Stimulated activated CD4-positive, alpha-beta T cell treated with anti-CD3 and anti-CD28 coated beads, Interleukin-12 subunit alpha, Interleukin-12 subunit beta, amount 100 ng/mL, for 24 hours (primary cell): Measurements from ENCODE around the gene ZC3H6.
"Not testable (repeated sequence)": the region's sequence is repeated elsewhere in the genome, so short reads cannot be mapped to it uniquely, and the experiment has no call there.

ENCODE experiments used
- DNase-seq, 2 experiments: peaks; one replicate each; pipeline ENCODE4 v3.0.0-alpha.2; 2020; ENCODE audit warnings: low read depth in 2 of 2

The ZC3H6 gene

DNA sequence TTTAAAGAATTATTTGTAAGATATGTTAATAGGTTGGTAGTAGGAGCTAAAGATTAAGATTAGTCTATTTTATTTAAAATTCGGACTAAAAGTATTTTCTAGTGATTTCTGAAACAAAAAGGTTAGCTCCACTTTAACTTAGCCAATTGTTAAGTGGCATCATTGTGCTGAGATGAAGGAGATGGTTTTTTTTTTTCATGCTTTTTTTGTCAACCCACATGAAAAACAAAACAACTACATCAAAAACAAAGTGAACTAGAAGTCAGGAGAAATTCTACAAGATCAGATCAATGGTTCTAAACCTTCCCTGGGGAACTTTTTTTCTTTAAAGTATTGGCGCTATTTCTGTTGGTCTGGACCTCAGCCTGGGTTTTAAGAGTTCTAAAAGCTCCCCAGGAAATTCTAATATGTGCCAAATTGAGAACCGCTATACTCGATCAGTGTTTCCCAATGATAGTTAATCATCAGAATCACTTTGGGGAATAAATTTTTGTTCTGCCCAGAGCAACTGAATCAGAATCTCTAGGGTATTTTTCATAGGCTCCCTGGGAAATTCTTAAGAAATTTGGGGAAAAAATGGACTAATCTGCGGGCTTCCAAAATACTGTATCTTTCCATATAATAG, 2.3 kb downstream of the ZC3H6 start:
- no peak for DNase-seq

- DNase-seq: not testable (repeated sequence)
Measured at GRCh38 chr2:112282066-112282465, 6.7 kb downstream of the ZC3H6 start.

DNA sequence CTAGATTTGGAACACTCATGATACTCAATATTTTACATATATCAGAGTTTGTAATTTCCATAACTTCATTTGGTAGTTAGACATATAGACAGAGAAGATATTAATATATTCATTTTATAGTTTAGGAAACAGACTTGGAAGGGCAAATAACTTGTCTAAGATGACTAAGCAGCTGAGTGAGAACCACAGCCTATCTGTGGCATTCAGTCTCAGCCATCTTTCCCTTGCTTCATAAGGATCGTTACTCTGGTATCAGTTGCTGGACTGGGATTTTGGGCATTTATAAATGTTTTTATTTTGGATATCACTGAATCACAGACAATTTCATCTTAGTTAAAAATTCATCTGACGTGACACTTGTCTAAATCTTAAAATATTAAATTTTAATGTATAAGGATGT, 8.1 kb downstream of the ZC3H6 start:
- DNase-seq: not testable (repeated sequence)

DNA sequence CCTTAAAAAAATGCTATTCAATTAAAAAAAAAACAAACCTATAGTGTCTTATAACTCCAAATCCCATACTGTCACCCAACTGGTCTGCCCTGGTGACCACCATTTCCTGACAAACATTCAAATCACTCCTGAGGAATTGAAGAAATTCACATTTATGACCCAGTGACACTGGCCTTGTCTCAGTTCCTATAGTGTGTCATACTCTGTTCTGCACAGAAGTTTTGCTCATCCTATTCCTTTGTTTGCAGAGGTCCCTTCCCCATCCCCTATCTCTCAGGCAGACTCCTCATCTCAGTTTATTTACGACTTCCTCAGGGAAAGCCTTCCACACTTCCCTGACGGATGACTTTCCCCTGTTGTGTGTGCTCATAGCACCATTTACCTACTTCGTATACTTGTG, 14.7 kb downstream of the ZC3H6 start:
- DNase-seq: no peak

GRCh38 chr2:112290648-112291047, 15.3 kb downstream of the ZC3H6 start:
- no peak for DNase-seq

- no peak for DNase-seq
Measured at GRCh38 chr2:112293636-112294401, 18.4 kb downstream of the ZC3H6 start.

DNA sequence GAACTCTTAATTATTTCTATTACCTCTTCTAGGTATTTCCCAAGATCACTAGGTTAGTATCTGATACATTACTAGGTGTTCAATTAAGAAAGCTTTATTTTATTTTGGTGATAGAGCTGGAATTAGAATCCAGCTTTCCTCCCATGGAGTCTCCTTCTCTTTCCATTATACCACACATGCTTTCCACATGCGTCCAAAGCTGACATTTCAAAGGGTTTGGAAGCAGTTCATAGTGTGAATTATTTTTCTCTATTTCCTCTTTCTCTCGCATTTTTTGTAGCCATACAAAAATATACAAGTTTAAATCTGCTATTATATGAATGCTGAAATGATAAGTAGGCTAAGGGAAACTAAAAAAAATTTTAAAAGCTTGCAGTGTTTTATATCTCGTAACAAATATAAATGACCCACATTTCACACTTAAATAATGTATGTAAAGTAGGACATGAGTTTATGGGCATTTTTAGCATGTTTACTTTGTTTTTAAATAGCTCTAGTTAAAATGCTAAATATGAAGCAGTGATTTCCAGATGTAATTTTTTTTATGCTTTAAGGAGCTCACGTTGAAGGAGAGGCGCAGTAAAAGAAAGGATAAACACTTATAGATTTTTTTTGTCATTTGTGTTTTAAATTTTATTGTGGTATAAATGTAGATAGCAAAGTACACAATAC, 20.1 kb downstream of the ZC3H6 start:
- DNase-seq: no peak

DNA sequence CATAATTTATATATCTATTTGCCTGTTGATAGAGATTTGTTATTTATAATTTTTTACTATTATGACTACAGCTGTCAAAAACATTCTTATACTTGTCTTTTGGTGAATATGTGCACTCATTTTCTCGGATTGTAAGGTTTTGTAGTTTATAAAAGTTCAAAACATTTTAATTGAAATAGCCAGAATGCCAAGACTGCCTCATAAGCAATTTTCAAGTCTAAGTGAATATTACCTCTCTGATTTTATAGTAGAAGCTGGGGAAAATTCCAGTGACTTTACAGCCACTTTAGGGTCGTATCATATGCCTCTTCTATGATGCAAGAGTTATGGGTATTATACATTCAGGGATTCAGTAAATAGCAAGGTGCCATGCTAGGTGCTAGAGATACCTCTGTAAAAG, 21.0 kb downstream of the ZC3H6 start:
- DNase-seq: no peak

GRCh38 chr2:112301171-112301584, 25.8 kb downstream of the ZC3H6 start:
- DNase-seq: no peak

GRCh38 chr2:112301973-112302372, 26.6 kb downstream of the ZC3H6 start:
- DNase-seq: no peak

DNA sequence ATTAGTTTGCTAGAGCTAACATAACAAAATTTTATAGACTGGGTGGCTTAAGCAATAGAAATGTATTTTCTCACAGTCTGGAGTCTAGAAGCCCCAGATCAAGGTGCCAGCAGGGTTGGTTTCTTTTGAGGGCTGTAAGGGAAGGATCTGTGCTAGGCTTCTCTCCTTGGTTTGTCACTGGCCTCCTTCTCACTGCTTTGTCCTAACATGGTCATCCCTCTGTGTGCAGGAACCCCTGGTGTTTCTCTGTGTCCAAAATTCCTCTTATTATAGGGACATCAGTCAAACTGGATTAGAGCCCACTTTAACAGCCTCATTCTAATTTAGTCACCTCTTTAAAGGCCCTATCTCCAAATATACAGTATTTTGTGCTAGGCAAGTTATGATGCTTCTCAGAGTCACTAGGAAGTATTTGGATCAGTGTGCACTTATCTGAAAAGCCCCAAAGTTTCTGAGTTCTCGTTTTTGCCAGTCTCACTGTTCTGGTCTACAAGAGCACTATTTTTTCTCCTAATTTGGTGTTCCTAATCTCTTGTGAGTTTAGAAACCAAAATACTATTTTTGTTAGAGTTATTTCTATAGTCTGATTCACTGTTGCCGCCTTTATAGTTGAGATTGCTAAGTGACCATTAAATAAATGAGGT, 29.0 kb downstream of the ZC3H6 start:
- no peak for DNase-seq

- no peak for DNase-seq
Measured at GRCh38 chr2:112305132-112305531, 29.7 kb downstream of the ZC3H6 start.

- DNase-seq: no peak
Measured at GRCh38 chr2:112310906-112311305, 35.5 kb downstream of the ZC3H6 start.

GRCh38 chr2:112311932-112312331, 36.5 kb downstream of the ZC3H6 start:
- DNase-seq: no peak

DNA sequence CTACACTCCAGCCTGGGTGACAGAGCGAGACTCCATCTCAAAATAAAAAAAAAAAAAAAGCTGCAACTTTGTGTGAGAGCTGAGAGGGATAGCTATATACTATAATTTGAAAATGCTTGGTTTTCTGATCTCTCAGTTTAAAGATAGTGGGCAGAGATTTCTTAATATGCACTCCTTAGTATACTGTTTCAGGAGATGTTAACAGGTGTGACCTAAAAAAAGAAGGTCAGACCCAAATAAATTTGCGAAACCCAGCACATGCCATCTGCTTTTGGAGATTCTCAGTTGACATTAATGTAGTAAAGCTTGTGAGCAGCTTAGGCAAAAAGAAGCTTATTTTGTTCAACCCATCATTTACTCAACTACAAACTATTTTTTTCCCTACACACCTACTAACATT, 37.4 kb downstream of the ZC3H6 start:
- DNase-seq: no peak

- DNase-seq: no peak
Measured at GRCh38 chr2:112314856-112315255, 39.5 kb downstream of the ZC3H6 start.

DNA sequence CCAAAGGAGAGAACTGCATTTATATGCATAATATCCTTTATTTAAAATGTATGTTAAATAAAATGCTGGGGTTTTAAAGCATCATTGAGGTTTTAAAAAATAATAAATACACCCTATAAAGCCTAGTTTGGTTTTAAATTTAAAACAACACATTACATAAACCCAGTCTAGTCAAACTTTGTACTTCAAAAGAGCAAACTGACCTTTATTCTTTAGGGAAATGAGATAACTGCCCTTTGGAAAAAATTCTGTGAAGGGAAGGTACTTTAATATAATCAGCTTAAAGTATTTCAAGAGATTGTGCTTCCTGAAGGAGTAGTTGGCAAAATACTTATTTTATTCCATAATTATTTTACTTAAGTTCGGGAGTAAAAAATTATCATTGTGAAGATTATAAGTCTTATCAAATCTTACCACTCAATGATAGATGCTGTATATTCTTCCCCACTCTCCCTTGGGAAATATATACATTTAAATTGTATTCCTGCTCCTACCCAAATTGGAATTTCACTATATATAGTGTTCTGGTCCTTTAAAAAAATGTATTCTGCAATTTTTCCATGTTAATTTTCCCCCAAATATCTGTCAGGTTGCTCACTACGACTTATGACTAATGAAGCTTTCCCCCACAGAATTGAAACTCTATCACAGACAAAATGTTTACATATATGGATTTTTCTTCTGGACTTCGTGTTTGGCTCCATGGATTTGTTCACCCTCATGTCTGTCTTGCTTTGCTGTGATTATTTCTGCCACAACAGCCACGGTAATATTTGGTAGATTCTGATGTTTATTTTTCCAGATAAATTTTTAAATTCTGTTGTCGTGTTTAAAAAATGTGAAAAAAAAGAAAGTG, 42.1 kb downstream of the ZC3H6 start:
- DNase-seq: no peak

GRCh38 chr2:112318515-112318914, 43.1 kb downstream of the ZC3H6 start:
- no peak for DNase-seq

GRCh38 chr2:112321375-112322320, 46.3 kb downstream of the ZC3H6 start:
- no peak for DNase-seq

GRCh38 chr2:112322919-112323318, 47.5 kb downstream of the ZC3H6 start:
- no peak for DNase-seq
